Hematopoietic multipotent progenitor cell treated with erythropoietin and hydrocortisone succinate and interleukin-3 and kit ligand, for 17 days (in vitro differentiated cells): Measurements from ENCODE around the gene ZNF749.
"Not testable (repeated sequence)": the region's sequence is repeated elsewhere in the genome, so short reads cannot be mapped to it uniquely, and the experiment has no call there.

Experiments used
- DNase-seq: peaks from one replicate; pipeline ENCODE4 v3.0.0-alpha.2; 2015; ENCODE audit warnings: low spot score

ZNF749 gene

DNA sequence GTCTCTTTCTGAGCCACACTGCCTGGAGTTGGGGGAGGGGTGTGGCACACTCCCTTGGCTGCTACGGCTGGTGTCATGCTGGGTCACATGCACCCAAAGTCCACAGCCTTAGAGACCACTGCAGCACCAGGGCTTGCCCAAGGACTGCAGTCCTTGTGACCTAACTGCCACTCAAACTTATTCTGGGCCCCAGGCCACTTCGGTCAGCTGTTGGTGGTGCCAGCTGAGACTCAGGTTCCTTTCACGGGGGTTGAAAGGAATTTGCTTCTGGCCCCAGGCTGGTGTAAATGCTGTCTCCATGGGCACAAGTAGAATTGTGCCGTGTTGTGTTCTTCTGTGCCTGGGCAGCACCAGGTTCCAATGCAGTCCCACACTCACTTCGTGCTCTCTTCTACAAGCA lies 31.4 kb downstream of the ZNF749 start:
- DNase-seq: no peak

DNA sequence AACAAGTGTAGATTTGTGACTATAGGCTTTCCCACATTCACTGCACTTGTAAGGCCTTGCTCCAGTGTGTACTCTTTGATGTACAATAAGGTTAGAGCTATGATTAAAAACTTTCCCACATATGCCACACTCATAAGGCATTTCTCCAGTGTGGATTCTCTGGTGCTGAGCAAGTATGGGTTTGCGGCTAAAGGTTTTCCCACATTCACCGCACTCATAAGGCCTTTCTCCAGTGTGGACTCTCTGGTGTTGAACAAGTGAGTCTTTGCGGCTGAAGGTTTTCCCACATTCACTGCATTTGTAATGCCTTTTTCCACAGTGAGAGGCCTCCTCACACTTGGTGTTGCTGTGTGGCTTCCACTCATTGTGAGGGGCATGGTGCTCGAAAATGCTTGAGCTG lies 38.5 kb downstream of the ZNF749 start:
- DNase-seq: no peak

DNA sequence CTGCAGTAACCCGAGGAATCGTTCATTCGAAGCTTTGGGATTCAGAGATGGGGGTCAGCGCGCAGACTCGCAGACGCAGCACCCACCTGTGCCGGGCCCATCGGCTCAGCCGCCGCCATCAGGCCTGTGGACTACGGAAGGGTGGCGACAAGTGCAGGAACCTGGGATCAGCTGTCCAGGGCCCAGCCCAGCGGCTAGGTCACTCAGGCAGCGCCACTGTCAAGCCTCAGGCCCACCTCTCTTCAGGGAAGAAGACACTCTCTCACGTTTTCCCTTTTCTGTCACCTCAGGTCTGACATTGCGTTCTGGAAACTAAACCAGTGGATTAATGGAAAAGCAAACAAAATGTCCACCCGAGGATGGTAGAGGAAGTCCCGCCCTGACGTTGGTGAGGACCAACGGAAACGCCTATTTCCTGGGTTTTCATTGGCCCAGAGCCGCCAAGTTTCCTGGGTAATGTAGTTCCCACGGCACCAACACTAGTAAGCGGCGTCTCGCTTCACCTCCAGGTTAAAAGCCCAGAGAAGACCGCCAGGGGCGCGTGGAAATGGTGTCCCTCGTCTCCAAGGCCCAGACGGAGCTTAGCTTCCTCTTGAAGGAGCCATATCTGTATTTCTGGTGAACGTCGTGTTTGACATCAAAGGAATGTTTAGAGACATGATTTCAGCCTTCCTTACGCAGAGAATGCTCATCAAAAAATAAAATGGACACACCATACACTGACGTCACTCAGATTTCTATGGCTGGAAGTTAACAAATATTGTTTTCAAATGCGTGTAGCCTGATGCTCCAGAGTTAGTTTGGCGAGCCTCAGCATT lies 42.3 kb downstream of the ZNF749 start, which contains the start of gene ZNF772:
Gene ZNF772, minus strand, starts transcription at position 376 of the 818 bp plus-strand sequence. Its CDS starts 257 bp downstream, at position 119.
- peak; percentile 80 for DNase-seq

DNA sequence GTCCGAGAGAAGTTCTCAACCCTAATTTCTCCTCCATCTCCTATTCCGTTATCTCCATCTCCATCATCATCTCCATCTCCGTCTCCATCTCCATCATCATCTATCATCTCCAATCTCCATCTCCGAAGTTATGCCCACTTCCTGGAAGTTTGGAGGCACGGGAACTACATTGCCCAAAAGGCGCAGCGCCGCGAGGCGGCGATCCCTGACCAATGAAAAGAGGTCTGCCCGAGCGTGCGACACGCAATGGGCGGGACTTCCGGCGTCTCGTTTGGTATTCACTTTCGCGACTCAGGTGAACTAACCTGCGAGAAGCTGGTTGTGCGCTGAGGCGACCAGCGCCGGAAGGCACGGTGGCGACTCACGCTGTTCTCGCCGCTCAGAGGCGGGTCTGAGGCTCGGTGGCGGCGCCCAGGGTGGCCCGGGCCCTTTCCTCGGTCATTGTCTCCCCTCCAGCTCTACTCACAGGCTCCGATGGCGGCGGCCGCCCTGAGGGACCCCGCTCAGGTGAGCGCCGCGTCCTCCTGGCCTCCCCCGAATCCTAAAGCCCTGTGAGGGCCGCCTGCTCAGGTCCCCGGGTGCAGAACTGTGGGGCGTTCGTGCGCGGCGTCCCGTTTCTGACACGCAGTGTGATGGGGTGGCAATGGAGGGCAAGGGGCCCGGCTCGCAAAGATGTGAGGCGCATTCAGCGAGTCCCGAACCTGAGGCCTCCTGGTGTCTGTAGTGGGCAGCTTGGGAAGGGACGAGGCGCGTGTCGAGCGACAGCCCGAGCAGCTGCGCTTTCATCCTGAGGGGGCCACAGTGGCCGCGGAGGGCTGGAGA lies 52.6 kb downstream of the ZNF749 start, which contains the start of gene ZNF419:
Gene ZNF419, plus strand, starts transcription at position 274 of the 822 bp plus-strand sequence. Its CDS starts 201 bp downstream, at position 475.
- peak; percentile 82 for DNase-seq

DNA sequence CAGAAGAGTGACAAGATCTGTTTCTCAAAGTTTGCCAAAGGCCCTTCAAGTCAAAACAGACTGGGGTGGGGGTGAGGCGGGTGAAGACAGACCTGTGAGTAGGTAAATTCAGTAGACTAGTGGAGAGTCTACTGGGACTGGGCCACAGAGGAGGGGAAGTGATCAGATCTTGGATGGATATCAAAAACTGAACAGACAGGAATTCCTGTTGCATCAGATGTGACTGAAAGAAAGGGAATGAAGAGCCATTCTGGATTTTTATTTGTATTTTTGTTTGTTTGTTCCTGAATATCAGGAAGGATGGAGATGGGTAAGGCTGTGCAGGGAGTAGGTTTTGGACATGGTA lies 53.1 kb downstream of the ZNF749 start:
- DNase-seq: not testable (repeated sequence)
